Measurements from ENCODE around the gene TENT4A. TPM values are rescaled to one million over a fixed set of nuclear protein-coding genes. Genes with fewer than 3 reads are reported as not detected.

TENT4A gene
- total RNA-seq, 1 donor from 2014 or later, result 45.7 TPM

DNA sequence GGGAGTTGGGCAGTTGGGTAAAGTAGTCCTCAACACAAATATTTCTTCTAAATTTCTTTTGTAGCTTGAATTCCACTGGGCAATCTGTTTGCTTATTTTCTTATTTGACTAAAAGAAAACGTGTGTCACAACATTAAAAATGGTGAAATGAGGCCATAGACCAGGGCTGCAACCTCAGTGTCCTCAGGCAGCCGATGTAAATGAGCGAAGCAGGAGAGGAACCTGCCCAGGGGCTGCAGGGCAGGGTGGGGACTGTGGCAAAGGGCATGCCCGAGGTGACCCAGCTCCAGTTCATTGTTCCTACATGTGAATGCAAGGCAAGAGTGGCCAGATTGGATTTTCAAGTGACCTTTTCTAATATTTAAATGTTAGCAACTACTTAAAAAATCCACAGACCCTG, 74.7 kb downstream of the TENT4A start:
- Mint-ChIP-seq H3K4me3 (no peak overlapping the region), H3K36me3 (no peaks in the 10 kb centered on the region), H3K27me3 (ENCODE audit: low read depth) (peaks cover 25% of the 10 kb centered on the region), H3K9me3 (no peaks in the 10 kb centered on the region), H3K27ac (no peak overlapping the region), H3K4me1 (no peaks in the 10 kb centered on the region)
- TF ChIP-seq, protein P1, sequence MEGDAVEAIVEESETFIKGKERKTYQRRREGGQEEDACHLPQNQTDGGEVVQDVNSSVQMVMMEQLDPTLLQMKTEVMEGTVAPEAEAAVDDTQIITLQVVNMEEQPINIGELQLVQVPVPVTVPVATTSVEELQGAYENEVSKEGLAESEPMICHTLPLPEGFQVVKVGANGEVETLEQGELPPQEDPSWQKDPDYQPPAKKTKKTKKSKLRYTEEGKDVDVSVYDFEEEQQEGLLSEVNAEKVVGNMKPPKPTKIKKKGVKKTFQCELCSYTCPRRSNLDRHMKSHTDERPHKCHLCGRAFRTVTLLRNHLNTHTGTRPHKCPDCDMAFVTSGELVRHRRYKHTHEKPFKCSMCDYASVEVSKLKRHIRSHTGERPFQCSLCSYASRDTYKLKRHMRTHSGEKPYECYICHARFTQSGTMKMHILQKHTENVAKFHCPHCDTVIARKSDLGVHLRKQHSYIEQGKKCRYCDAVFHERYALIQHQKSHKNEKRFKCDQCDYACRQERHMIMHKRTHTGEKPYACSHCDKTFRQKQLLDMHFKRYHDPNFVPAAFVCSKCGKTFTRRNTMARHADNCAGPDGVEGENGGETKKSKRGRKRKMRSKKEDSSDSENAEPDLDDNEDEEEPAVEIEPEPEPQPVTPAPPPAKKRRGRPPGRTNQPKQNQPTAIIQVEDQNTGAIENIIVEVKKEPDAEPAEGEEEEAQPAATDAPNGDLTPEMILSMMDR (IDR thresholded peaks at IDR 0.05; ENCODE audit: unreplicated experiment), result no peak
- DNase-seq (ENCODE audit: low spot score in 2 of 2, unreplicated experiment in 2 of 2), result no peak

DNA sequence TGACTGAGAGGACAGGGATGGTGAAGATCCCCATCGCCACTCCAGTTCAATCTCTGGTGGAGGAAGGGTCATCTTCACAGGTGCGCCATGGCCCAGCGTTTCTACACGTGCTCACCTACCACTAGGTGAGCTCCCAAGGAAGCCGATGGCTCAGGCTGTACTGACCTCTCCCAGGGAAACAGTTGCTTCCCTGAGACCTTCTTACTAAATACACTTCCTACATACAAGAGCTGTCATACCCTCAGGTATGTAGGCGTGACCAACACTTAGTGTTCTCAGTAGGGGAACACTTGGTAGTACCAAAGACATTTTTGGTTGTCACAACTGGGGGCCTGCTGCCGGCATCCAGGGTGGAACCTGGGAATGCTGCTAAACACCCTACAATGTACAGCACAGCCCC, 75.2 kb downstream of the TENT4A start:
- no peaks in the 10 kb centered on the region for H3K4me1 Mint-ChIP-seq
- DNase-seq (ENCODE audit: low spot score in 2 of 2, unreplicated experiment in 2 of 2), result no peak
- TF ChIP-seq, protein P1 (IDR thresholded peaks at IDR 0.05; ENCODE audit: unreplicated experiment), result no peak
- no peak overlapping the region for H3K4me3 Mint-ChIP-seq
- no peak overlapping the region for H3K27ac Mint-ChIP-seq
- peaks cover 29% of the 10 kb centered on the region for H3K27me3 Mint-ChIP-seq (ENCODE audit: low read depth)
- H3K36me3 Mint-ChIP-seq, result no peaks in the 10 kb centered on the region
- H3K9me3 Mint-ChIP-seq, result no peaks in the 10 kb centered on the region

DNA sequence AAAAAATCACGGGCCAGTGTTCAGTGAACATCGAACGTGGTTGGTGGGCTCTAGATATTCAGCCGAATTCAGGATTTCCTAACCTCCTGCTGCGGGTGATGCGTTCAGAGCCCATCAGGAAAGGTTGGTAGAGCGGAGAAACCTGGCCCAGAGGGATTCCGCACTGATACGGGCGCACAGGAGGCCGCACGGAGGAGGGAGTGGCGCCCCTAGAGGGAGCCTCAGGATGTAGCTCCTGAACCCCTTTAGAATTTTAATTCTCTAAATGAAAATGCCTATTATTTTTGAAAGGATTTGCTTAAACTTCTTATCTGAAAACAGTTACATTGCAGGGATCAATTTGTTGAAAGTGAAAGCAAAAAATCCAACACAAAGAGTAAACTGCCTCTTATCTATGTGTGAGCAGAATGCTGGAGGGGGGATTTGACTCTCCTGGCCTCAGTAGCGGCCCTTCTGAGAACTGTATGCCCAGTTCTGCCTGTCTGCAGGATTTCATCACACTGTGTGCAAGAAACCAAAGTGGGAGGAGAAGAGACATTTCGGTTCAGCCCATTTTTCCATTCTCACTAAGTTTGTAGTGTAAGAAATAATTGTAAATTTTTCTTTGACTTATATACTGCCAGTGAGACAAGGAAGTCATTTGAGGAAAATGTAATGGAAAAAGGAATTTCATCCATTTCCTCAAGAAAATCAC, 75.9 kb downstream of the TENT4A start:
- Mint-ChIP-seq H3K27me3 (ENCODE audit: low read depth) (peaks cover 29% of the 10 kb centered on the region), H3K36me3 (no peaks in the 10 kb centered on the region), H3K4me3 (no peak overlapping the region), H3K4me1 (no peaks in the 10 kb centered on the region), H3K9me3 (no peaks in the 10 kb centered on the region), H3K27ac (no peak overlapping the region)
- TF ChIP-seq, protein P1 (IDR thresholded peaks at IDR 0.05; ENCODE audit: unreplicated experiment), result peak; percentile 29
- DNase-seq (ENCODE audit: low spot score in 2 of 2, unreplicated experiment in 2 of 2), result no peak

DNA sequence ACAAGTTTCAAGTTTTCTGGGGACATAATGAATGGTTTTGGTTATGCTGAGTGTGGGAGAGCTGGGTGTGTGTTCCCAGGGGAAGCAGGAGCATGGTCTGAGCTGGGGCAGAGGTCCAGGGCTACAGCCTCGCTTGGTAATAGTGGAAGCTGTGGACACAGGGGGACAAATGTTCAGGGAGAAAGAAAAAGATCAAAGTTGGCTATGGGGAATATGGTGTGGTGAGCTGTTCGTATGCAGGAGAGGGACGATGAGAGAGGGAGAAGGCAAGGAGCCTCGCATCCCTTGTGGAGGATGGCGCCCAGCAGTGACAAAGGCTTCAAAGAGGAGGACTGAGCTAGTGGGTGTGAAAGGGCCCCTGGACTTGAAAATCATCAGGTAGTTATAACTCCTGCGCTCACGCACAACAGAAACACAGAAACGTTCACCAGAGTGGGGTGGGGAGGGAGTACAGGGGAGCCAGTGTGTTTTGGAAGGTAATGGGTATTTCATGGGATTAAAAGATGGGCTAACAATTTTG, 77.2 kb downstream of the TENT4A start:
- no peak for DNase-seq (ENCODE audit: low spot score in 2 of 2, unreplicated experiment in 2 of 2)
- TF ChIP-seq, protein P1 (IDR thresholded peaks at IDR 0.05; ENCODE audit: unreplicated experiment), result no peak
- Mint-ChIP-seq H3K9me3 (no peaks in the 10 kb centered on the region), H3K4me3 (no peak overlapping the region), H3K27me3 (ENCODE audit: low read depth) (peaks cover 31% of the 10 kb centered on the region), H3K27ac (no peak overlapping the region), H3K36me3 (no peaks in the 10 kb centered on the region), H3K4me1 (no peaks in the 10 kb centered on the region)

DNA sequence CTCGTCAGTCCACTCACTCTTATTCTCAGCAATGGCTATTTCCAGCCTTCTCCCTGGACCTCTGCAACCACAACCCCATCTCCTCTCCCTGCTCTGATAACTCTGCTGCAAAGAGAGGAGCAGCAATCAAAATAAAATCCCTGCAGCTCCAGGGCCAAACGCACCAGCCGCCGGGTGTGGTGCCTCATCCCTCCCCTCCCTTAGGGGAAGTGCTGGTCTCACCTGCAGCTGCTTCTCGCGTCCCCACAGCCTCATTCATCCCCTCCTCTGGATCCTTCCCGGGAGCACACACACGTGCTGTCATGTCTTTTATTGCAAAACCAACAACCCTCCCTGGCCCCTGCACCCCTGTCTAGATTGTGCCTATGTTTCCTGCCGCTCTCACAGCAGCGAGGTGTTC, 77.8 kb downstream of the TENT4A start:
- Mint-ChIP-seq H3K9me3 (no peaks in the 10 kb centered on the region), H3K4me3 (no peak overlapping the region), H3K4me1 (no peaks in the 10 kb centered on the region), H3K36me3 (no peaks in the 10 kb centered on the region), H3K27me3 (ENCODE audit: low read depth) (peaks cover 36% of the 10 kb centered on the region), H3K27ac (no peak overlapping the region)
- TF ChIP-seq, protein P1 (IDR thresholded peaks at IDR 0.05; ENCODE audit: unreplicated experiment), result no peak
- no peak for DNase-seq (ENCODE audit: low spot score in 2 of 2, unreplicated experiment in 2 of 2)

All from mesothelial cell of epicardium (in vitro differentiated cells).